Measurements from ENCODE around the gene NCCRP1. TPM values are rescaled to one million over a fixed set of nuclear protein-coding genes. Genes with fewer than 3 reads are reported as not detected.
"Not testable (repeated sequence)": the region's sequence is repeated elsewhere in the genome, so short reads cannot be mapped to it uniquely, and the experiment has no call there.

NCCRP1 gene
- total RNA-seq, 4 donors from 2014 or later = 32.7 to 420 (median 277) TPM

- peaks cover under 1% of the 10 kb centered on the region for H3K27me3 ChIP-seq
- H3K4me1 ChIP-seq = no peaks in the 10 kb centered on the region
- no peak overlapping the region for H3K27ac ChIP-seq
- no peaks in the 10 kb centered on the region for H3K9me3 ChIP-seq
- no peaks in the 10 kb centered on the region for H3K36me3 ChIP-seq
- no peak overlapping the region for H3K4me3 ChIP-seq
- 60% methylated on average over 13 of the region's 13 CpGs for WGBS
- no peak for DNase-seq (ENCODE audit: low spot score in 2 of 2)
- TF ChIP-seq EP300 (IDR thresholded peaks at IDR 0.05) (no peak), POLR2A (IDR thresholded peaks at IDR 0.05) (no peak), CTCF (IDR thresholded peaks at IDR 0.05) (no peak), POLR2AphosphoS5 (IDR thresholded peaks at IDR 0.05) (no peak)
These were observed 15.1 kb downstream of the NCCRP1 start for GRCh38 chr19:39211731-39212374.

DNA sequence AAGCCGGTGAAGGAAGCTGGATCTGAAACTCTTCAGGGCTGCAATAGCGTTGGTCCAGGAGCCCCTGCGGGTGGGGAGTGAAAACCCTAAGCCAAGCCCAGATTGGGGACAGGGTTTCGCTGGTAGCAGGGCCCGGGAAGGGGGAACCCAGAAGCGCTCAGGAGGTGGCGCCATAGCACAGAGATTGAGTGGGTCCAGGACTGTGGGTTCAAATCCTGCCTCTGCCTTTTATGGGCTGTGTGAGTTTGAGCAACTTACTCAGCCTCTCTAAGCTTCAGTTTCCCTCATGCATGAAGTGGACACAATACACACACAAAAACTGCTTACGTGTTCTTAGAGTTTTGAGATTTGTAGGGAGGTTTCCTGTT, 15.6 kb downstream of the NCCRP1 start:
- Histone ChIP-seq H3K36me3 (no peaks in the 10 kb centered on the region), H3K27me3 (no peaks in the 10 kb centered on the region), H3K4me3 (no peak overlapping the region), H3K27ac (no peak overlapping the region), H3K4me1 (no peaks in the 10 kb centered on the region), H3K9me3 (no peaks in the 10 kb centered on the region)
- DNase-seq (ENCODE audit: low spot score in 2 of 2) = no peak
- WGBS = 26% methylated on average over 8 of the region's 8 CpGs
- TF ChIP-seq POLR2A (IDR thresholded peaks at IDR 0.05) (no peak), POLR2AphosphoS5 (IDR thresholded peaks at IDR 0.05) (no peak), EP300 (IDR thresholded peaks at IDR 0.05) (no peak)

DNA sequence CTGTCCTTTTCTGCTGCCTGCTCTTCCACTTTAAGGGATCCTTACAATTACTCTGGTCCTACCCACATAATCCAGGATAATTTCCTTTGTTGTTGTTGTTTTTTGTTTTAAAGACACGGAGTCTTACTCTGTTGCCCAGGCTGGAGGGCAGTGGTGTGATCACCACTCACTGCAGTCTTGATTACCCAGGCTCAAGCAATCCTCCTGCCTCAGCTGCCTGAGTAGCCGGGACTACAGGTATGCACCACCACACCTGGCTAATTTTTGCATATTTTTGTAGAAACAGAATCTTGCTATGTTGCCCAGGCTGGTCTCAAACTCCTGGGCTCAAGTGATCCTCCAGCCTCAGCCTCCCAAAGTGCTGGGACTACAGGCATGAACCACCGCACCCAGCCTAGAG, 18.6 kb downstream of the NCCRP1 start:
- H3K9me3 ChIP-seq; H3K27me3 ChIP-seq; H3K36me3 ChIP-seq; H3K27ac ChIP-seq; H3K4me3 ChIP-seq; DNase-seq (ENCODE audit: low spot score in 2 of 2); H3K4me1 ChIP-seq: not testable (repeated sequence)
- WGBS = 94% methylated on average over 3 of the region's 3 CpGs

DNA sequence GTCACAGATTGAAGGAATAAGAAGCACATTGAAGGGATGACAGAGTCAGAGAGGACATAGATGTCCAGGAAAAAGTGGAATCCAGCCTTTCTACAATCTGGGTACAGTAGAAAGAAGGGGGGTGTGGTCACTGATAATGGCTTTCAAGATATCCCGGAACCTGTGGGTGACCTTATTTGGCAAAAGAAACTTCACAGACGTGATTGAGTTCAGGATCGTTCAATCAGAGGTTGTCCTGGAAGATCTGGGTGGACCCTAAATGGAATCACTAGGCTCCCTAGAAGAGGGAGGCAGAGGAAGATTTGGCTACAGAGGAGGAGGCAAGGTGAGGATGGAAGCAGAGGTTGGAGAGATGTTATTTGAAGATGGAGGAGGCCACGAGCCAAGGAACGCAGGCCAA, 20.3 kb downstream of the NCCRP1 start:
- TF ChIP-seq POLR2AphosphoS5 (IDR thresholded peaks at IDR 0.05) (no peak), CTCF (IDR thresholded peaks at IDR 0.05) (no peak), EP300 (IDR thresholded peaks at IDR 0.05) (no peak), POLR2A (IDR thresholded peaks at IDR 0.05) (no peak)
- no peak for DNase-seq (ENCODE audit: low spot score in 2 of 2)
- 85% methylated on average over 5 of the region's 5 CpGs for WGBS
- Histone ChIP-seq H3K36me3 (no peaks in the 10 kb centered on the region), H3K27me3 (no peaks in the 10 kb centered on the region), H3K9me3 (no peaks in the 10 kb centered on the region), H3K27ac (no peak overlapping the region), H3K4me3 (no peak overlapping the region), H3K4me1 (no peaks in the 10 kb centered on the region)

GRCh38 chr19:39218230-39219007, 21.7 kb downstream of the NCCRP1 start:
- TF ChIP-seq POLR2A (IDR thresholded peaks at IDR 0.05) = no peak
- TF ChIP-seq CTCF (IDR thresholded peaks at IDR 0.05) = no peak
- no peak for TF ChIP-seq EP300 (IDR thresholded peaks at IDR 0.05)
- TF ChIP-seq POLR2AphosphoS5 (IDR thresholded peaks at IDR 0.05) = no peak
- WGBS = 82% methylated on average over 15 of the region's 15 CpGs
- no peaks in the 10 kb centered on the region for H3K4me1 ChIP-seq
- DNase-seq (ENCODE audit: low spot score in 2 of 2) = no peak
- no peaks in the 10 kb centered on the region for H3K36me3 ChIP-seq
- no peak overlapping the region for H3K4me3 ChIP-seq
- H3K27ac ChIP-seq = no peak overlapping the region
- peaks cover 3% of the 10 kb centered on the region for H3K27me3 ChIP-seq
- no peaks in the 10 kb centered on the region for H3K9me3 ChIP-seq

- H3K27me3 ChIP-seq; H3K4me1 ChIP-seq; H3K36me3 ChIP-seq; H3K9me3 ChIP-seq; H3K27ac ChIP-seq; H3K4me3 ChIP-seq; DNase-seq (ENCODE audit: low spot score in 2 of 2): not testable (repeated sequence)
- 71% methylated on average over 10 of the region's 10 CpGs for WGBS
These were observed 22.3 kb downstream of the NCCRP1 start for GRCh38 chr19:39219108-39219507.

All from suprapubic skin (tissue), 4 donors.